ENCODE results near the gene ANKRD33.

Gene ANKRD33

GRCh38 chr12:51867796-51868428 lies 20.0 kb upstream of the ANKRD33 start:
- Histone ChIP-seq H3K4me3 (ENCODE audit: severe bottlenecking) (no peak overlapping the region), H3K9me3 (ENCODE audit: severe bottlenecking) (no peaks in the 10 kb centered on the region), H3K27me3 (ENCODE audit: insufficient read depth, poor library complexity, severe bottlenecking) (peaks cover 44% of the 10 kb centered on the region), H3K36me3 (ENCODE audit: low read depth) (no peaks in the 10 kb centered on the region), H3K27ac (ENCODE audit: poor library complexity, severe bottlenecking) (no peak overlapping the region), H3K4me1 (ENCODE audit: insufficient read depth, poor library complexity, severe bottlenecking) (no peaks in the 10 kb centered on the region)
- no peak for DNase-seq (ENCODE audit: low spot score)
- no peak for ATAC-seq (ENCODE audit: low read depth)
- TF ChIP-seq CTCF (IDR thresholded peaks at IDR 0.05; ENCODE audit: poor library complexity, severe bottlenecking): no peak

GRCh38 chr12:51868821-51869495 lies 18.9 kb upstream of the ANKRD33 start:
- H3K27ac ChIP-seq (ENCODE audit: poor library complexity, severe bottlenecking): no peak overlapping the region
- no peak for DNase-seq (ENCODE audit: low spot score)
- no peak for TF ChIP-seq CTCF (IDR thresholded peaks at IDR 0.05; ENCODE audit: poor library complexity, severe bottlenecking)
- H3K27me3 ChIP-seq (ENCODE audit: insufficient read depth, poor library complexity, severe bottlenecking): peaks cover 42% of the 10 kb centered on the region
- ATAC-seq (ENCODE audit: low read depth): peak; percentile 52; the same call in 1 of the 3 replicates
- no peak overlapping the region for H3K4me3 ChIP-seq (ENCODE audit: severe bottlenecking)
- no peaks in the 10 kb centered on the region for H3K36me3 ChIP-seq (ENCODE audit: low read depth)
- no peaks in the 10 kb centered on the region for H3K4me1 ChIP-seq (ENCODE audit: insufficient read depth, poor library complexity, severe bottlenecking)
- H3K9me3 ChIP-seq (ENCODE audit: severe bottlenecking): no peaks in the 10 kb centered on the region

- no peak for TF ChIP-seq CTCF (IDR thresholded peaks at IDR 0.05; ENCODE audit: poor library complexity, severe bottlenecking)
- Histone ChIP-seq H3K36me3 (ENCODE audit: low read depth) (no peaks in the 10 kb centered on the region), H3K4me3 (ENCODE audit: severe bottlenecking) (no peak overlapping the region), H3K27me3 (ENCODE audit: insufficient read depth, poor library complexity, severe bottlenecking) (peaks cover 36% of the 10 kb centered on the region), H3K9me3 (ENCODE audit: severe bottlenecking) (no peaks in the 10 kb centered on the region), H3K4me1 (ENCODE audit: insufficient read depth, poor library complexity, severe bottlenecking) (no peaks in the 10 kb centered on the region), H3K27ac (ENCODE audit: poor library complexity, severe bottlenecking) (no peak overlapping the region)
- DNase-seq (ENCODE audit: low spot score) (no peak), ATAC-seq (ENCODE audit: low read depth) (no peak)
Measured at GRCh38 chr12:51869496-51869865, 18.4 kb upstream of the ANKRD33 start.

- no peak for TF ChIP-seq CTCF (IDR thresholded peaks at IDR 0.05; ENCODE audit: poor library complexity, severe bottlenecking)
- no peak for ATAC-seq (ENCODE audit: low read depth)
- DNase-seq (ENCODE audit: low spot score): no peak
- peaks cover 32% of the 10 kb centered on the region for H3K27me3 ChIP-seq (ENCODE audit: insufficient read depth, poor library complexity, severe bottlenecking)
- no peaks in the 10 kb centered on the region for H3K4me1 ChIP-seq (ENCODE audit: insufficient read depth, poor library complexity, severe bottlenecking)
- no peak overlapping the region for H3K27ac ChIP-seq (ENCODE audit: poor library complexity, severe bottlenecking)
- H3K4me3 ChIP-seq (ENCODE audit: severe bottlenecking): no peak overlapping the region
- H3K36me3 ChIP-seq (ENCODE audit: low read depth): no peaks in the 10 kb centered on the region
- H3K9me3 ChIP-seq (ENCODE audit: severe bottlenecking): no peaks in the 10 kb centered on the region
Measured at GRCh38 chr12:51869931-51870330, 18.0 kb upstream of the ANKRD33 start.

- TF ChIP-seq CTCF (IDR thresholded peaks at IDR 0.05; ENCODE audit: poor library complexity, severe bottlenecking): no peak
- DNase-seq (ENCODE audit: low spot score) (no peak), ATAC-seq (ENCODE audit: low read depth) (no peak)
- Histone ChIP-seq H3K27me3 (ENCODE audit: insufficient read depth, poor library complexity, severe bottlenecking) (peaks cover 26% of the 10 kb centered on the region), H3K27ac (ENCODE audit: poor library complexity, severe bottlenecking) (no peak overlapping the region), H3K4me1 (ENCODE audit: insufficient read depth, poor library complexity, severe bottlenecking) (no peaks in the 10 kb centered on the region), H3K9me3 (ENCODE audit: severe bottlenecking) (no peaks in the 10 kb centered on the region), H3K36me3 (ENCODE audit: low read depth) (no peaks in the 10 kb centered on the region), H3K4me3 (ENCODE audit: severe bottlenecking) (no peak overlapping the region)
Measured at GRCh38 chr12:51870504-51870903, 17.4 kb upstream of the ANKRD33 start.
